HG02678 (cell line): ENCODE measurements around the gene EXPH5.
"Not testable (repeated sequence)": the region's sequence is repeated elsewhere in the genome, so short reads cannot be mapped to it uniquely, and the experiment has no call there.

Source experiments
- ATAC-seq: cut with Tn5 transposase; IDR thresholded peaks from one replicate; pipeline ENCODE4 v1.9.1; 2021; ENCODE audit warnings: mild to moderate bottlenecking, moderate library complexity; ENCODE audit not compliant: unreplicated experiment

EXPH5 gene

DNA sequence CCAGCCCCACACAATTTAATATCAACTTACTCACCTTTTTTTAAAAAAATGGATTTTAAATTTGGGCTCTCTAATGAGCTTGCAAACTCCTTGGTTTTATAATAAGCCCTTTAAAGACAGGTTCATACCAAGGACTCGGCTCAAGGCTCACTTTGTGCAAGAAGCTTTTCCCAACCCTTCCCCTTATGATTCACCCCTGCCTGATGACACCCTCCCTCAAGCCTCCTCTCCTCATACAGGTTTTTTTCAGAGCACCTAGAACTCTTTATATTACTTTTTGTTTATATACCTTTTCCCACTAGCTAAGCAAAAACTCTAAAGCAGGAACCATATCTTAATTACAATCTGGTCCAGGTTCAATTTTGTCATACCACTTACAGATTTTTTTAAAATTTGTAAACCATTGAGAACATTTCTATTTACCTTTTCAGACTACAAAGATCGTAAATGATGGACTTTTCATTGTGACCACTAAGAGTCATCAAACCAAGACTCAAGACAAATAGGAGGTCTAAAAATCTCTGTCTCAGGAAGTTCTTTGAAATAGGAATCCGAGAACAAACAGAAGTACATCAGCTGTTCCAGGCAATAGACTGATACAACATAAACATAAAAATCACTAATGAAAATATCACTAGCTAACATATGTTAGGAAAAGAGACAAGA is 13.1 kb upstream of the EXPH5 start:
- no peak for ATAC-seq

DNA sequence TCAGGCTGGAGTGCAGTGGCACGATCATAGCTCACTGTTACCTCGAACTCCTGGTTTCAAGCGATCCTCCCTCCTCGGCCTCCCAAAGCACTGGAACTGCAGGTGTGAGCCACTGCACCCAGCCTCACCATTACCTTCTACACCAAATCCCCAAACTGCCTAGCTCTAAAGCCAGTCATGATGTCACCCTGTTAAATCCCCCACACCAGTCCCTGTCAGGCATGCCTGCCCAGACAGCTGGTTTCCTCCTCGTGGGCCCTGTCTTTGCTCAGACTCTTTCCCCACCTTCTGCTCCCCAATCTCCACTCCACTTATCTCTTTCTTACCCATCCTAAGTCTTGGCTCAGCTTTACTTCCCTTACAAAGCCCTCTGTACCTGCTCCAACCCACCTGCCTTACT is 12.5 kb upstream of the EXPH5 start:
- ATAC-seq: no peak

DNA sequence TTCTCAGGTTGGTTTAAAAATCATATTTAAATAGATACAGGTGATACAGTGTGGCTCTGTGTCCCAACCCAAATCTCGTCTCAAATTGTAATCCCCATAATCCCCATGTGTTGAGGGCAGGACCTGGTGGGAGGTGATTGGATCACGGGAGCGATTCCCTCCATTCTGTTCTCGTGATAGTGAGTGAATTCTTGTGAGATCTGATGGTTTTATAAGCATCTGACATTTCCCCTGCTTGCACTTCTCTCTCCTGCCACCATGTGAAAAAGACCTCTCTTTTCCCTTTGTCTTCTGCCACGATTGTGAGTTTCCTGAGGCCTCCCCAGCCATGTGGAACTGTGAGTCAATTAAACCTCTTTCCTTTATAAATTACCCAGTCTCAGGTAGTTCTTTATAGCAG is 9.2 kb upstream of the EXPH5 start:
- ATAC-seq: not testable (repeated sequence)

DNA sequence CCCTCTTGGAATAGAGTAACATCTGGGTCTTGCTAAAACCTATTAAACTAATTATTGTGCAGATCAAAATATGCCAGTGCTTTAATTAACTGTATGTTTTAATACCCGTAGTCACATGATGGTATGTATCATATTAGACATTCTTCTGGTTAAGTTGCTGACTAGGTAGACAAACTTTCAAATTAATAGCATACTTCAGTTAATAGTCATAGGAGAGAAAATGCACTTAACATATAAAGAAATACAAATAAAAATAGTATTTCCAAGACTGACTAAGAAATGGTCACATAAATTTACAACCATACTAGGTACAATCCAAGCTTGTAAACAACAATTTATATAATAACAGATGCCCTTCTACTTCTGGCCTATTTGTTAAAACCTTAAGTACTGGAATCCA is 7.6 kb upstream of the EXPH5 start:
- ATAC-seq: no peak

DNA sequence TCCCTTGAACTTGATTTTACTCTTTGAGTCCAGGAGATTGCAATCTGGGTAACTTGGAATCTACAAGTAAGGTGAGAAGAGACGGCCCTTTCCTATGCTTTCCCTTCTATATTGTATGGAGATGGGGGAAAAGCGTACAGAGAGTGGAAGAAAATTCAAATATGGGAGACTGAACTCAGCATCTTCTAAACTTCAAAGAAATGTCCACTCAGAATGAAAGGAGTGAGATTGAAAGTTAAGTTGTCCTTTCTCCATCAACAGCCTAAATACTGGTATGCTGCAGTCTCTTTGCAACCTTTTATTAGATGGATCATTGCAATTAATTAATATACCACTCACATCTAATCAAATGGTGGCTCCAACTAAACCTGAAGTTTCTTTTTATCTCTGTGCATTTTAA is 6.4 kb upstream of the EXPH5 start:
- no peak for ATAC-seq

DNA sequence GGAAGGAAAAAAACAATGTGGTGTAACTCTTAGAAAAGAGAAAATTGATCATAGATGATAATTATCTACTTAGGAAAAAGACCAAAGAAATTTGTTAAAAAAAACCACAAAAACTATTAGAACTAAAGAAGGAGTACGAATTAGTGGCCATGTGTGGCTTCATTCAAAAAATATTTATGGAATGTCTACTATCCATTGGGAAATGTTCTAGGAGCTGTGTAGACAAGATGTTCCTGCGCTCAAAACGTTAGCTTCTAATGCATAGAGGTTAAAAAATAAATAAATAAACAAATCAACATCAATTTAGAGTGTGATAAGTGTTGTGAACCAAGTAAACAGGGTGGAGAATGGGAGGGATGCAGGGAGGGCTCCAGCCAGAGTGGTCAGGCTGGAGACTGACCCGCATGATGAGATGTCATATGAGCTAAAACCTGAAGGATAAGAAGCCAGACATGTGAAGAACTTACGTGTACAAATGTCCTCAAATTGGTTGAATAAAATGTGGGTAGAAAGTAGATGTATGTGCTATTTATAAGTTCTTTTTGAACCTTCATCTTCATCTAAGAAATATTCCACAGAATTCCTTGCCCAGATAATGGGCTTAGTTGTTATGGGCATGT is 4.3 kb upstream of the EXPH5 start:
- no peak for ATAC-seq

DNA sequence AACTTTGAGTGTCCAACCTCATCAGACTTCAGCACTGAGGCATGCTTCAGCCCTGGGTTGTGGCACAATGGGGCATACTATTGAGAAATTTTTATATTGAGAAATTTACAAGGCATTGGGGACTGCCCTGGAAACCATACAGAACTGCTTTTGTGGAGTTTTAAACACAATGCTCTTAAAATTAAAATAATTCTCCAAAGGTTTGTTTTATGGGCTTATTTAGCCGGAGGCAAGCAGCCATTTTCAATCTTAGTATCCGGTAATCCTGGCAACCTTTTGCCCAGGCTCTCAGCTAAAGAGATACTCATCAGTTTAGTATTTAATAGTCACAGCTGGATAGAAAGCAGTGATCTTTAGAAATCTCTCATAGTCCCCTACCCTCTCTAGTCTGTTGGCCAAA is 3.1 kb upstream of the EXPH5 start:
- no peak for ATAC-seq

DNA sequence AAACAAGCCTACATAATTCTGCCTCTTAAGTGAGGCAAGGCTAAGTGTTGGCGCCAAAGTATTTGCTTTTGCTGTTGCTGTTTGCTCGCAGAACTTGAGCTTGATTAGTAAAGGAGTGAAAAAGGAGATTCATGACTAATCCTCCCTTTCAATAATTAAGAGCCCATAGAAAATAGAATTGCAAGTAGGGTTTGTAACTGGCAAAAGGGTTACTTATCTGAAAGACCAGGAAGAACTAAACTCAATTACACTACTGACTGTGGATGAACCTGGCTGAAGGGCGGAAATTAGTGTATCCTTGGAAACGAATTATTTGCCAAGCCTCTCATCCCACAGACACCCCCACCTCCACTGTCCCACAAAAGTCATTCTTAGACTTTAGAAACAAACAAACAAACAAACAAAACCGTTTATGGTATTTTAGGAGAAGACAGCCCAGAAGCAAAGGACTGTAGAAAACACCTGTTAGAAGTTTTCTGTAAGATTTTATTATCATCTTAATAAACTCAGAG is 411 bp upstream of the EXPH5 start:
- ATAC-seq: no peak

DNA sequence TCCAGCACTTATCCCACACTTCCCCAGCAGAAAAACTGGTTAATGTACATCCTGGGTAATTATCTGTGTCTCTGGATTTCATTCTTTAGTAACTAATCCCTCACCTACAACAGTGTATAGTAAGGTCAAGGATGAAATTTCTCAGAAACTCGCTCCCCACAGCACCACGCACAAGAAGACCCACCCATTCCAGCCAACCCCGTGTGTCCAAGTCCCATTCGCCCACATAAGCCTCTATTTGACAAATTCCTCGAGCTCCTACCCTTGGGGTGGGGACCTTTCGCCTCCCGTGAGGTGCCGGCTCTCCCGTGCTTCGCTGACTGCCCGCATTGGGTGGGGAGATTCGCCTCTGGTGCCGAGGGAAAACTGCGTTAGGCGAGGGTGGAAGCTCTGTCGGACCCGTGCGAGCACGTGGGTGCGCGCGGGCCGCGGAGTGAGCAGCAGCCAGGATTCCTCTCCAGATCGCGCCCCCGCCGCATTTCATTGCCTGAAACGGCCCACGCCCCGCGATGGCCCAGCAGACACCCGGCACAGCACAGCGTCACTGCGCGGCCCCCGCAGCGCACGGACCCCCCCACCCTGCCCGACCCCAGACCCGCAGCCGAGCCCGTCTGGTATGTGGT is 866 bp downstream of the EXPH5 start:
- peak; percentile 19 for ATAC-seq

DNA sequence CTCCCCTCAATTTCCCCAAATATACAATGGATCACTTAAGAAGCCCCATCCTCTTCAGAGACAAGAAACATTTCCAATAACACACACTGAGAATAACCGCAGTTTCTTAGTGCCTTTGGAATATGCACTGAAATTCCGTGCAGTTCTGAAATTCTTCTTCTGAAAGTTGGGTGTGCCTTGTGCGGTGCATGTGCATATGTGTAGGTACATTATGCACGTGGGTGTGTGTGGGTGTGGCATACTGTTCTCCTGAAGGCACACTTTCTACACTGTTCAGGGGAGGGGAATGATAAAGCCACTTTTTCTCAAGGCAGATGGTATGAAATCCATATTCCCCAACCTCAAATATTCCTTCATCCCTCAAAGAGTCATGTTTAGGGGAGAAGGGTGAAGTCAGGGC is 1.7 kb downstream of the EXPH5 start:
- no peak for ATAC-seq

DNA sequence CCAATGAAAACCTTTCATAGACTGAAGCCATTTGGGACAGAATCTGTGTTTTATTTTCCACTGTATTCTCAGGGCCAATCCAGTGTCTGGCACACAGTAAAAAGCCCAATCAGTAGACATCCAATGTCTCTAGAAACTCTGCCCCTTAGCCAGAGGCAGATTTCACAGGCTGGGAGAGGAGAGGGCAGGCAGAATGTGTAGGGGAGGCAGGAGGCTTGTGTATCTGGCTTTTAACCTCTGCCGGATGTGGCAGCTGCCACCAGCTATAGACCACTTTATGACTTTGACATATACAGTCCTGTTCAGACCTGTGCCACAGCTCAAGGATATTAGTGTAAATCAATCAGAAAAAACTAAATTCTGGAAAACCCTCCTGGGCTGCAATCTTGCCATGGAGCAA is 4.4 kb downstream of the EXPH5 start:
- no peak for ATAC-seq

DNA sequence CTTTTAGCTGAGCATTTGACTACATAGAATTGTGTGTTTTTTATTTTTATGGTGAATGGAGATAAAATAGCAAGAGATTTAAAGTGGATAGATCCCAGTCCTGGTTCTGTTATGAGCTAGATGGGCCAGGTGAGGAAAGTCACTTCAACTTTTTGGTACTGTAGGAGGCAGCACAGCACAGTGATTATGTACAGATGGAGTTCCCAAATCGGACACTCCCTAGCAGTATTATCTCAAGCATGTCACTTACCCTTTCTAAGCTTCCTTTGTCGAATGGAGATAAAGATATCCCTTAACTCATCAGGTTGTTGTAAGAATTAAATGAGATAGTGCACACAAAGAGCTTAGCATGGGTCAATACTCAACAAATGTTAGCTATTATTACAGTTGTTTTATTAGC is 5.3 kb downstream of the EXPH5 start:
- no peak for ATAC-seq

DNA sequence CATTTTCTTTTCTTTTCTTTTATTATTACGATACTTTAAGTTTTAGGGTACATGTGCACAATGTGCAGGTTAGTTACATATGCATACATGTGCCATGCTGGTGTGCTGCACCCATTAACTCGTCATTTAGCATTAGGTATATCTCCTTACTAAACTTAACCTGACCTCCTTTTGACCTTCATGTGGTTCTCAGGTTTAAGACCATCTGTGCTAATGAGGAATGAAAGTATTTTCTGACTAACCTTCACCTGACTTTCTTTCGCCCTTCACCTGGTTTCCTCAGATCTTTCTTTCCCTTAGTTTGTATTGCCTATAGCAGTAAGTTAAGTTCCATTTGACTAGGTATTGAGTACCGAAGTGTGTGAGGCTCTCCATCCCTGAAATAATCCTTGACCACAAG is 6.5 kb downstream of the EXPH5 start:
- peak; percentile 45 for ATAC-seq

DNA sequence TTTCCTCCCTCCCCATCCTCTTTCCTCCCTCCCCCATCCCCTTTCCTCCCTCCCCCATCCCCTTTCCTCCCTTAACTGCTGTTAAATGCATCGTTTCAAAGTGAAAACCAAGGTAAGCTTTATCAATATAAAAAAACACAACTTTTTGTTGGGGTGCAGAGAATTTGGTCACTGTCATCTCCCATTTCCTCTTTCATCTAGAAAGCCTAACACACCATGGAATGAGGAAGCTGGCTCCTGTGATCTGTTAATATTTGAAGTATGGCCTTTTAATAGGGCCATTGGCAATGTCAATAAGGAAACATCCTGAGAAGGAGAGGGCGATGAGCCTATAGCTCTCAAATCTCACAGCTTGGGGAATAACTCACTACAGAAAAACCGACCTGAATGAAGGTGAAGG is 7.0 kb downstream of the EXPH5 start:
- no peak for ATAC-seq

DNA sequence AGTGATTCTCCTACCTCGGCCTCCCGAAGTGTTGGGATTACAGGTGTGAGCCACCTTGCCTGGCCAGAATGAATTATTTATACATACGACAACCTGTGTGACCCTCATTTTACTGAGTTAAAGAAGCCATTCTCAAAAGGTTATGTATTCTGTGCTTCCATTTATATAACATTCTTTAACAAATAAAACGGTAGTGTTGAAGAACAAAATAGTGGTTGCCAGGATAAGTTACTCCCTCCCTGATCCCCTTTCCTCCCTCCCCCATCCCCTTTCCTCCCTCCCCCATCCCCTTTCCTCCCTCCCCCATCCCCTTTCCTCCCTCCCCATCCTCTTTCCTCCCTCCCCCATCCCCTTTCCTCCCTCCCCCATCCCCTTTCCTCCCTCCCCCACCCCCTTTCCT is 7.4 kb downstream of the EXPH5 start:
- not testable (repeated sequence) for ATAC-seq

DNA sequence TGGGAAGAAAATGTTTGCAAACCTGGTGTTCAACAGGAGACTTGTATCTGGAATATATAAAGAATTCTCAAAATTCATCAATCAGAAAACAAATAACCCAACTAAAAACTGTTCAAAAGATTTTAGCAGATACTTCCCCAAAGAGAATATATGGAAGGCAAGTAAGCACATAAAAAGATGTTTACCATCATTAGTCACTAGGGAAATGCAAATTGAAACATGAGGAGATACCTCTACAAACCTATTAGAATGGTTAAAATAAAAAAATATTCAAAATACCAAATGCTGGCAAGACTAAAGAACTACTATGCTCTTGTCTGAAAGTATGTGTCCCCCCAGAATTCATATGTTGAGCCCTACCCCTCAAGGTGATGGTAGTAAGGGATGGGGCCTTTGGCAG is 8.6 kb downstream of the EXPH5 start:
- no peak for ATAC-seq

DNA sequence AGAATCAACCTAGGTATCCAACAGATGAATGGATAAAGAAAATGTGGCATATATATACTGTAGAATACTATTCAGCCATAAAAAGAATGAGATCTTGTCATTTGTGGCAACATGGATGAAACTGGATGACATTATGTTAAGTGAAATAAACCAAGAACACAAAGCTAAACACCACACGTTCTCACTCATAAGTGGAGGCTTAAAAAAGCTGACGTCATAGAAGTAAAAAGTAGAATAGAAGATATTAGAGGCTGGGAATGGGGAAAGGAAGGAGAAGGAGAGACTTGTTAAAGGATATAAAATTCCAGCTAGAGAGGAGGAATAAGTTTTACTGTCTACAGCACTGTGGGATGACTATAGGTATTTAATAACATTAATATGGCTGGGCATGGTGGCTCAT is 12.9 kb downstream of the EXPH5 start:
- no peak for ATAC-seq

DNA sequence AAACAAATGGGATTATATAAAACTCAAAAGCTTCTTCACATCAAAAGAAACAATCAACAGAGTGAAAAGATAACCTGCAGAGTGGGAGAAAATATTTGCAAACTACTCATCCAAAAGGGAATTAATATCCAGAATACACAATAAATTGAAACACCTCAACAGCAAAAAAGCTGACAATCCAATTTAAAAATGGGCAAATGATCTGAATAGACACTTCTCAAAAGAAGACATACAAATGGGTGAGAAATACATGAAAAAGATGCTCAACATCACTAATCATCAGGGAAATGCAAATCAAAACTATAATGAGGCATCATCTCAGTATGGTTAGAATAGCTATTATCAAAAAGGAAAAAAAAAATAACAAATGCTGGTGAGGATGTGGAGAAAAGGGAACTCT is 13.5 kb downstream of the EXPH5 start:
- no peak for ATAC-seq

DNA sequence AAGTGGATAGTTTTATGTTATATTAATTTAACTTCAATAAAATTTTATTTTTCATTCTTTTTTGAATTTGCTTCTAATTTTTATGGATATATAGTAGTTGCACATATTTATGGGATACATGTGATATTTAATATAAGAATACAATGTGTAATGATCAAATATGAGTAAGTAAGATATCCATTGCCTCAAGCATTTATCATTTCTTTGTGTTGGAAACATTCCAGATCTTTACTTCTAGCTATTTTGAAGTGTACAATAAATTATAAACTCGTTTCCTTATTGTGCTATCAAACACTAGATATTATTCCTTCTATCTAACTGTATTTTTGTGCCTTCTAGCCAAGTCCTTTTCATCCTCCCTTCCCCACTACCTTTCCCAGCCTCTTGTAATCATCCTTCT is 17.0 kb downstream of the EXPH5 start:
- no peak for ATAC-seq

DNA sequence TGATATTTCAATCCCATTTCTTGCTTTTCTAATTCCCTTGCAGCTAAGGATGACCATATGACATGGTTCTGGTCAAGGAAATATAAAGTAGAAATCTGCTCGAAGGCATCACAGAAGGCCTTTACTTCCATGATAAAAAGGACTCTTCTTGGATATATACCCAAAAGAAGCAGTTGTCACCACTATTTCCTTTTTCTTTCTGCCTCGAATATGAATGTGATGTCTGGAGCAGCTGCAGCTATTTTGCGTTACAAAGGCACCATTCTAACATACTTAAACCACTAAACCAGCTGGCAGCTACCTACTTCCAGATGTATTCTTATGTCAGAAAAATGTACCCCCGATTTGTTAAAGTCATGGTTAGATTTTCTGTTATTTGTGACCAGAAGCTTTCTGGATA is 18.9 kb downstream of the EXPH5 start:
- ATAC-seq: no peak

DNA sequence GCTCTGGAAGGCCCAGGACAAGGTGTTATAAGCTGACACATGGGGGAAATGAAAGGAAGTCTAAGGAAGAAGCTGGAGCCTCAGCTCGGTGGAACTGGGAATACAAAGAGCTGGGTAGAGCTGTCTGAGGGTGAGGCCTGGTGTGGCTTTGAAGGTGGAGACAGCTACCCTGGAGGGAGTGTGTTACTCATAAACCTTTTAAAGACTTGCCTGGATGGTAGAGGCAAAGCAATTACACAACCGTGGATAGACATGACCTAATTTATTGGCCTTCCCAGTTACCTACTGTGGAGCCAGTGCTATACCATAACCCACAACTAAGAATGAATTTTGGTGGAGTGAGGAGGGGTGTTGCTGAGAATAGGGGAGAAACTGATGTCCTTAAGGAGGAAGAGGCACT is 22.6 kb downstream of the EXPH5 start:
- no peak for ATAC-seq

DNA sequence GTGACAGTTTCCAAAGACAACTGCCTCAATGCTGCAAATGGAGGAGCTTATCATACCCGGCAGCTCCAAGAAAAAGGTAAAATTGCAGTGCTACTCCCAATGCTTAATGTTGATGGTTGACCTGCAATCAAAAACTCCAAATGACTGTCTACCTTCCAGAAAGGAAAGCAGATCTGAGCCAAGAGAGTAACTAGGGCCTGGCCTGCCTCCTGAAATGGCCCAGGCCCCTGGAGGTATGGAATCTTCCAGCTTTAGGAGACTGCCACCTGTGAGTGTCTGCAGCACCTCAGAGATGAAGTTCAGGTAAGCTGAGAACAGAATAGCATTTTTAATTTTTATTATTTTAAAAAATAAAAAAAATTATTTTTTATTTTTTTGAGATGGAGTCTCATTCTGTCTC is 23.7 kb downstream of the EXPH5 start:
- no peak for ATAC-seq
